Natural killer cell (primary cell): ENCODE results near the gene BPIFA1. TPM values are rescaled to one million over a fixed set of nuclear protein-coding genes. Genes with fewer than 3 reads are reported as not detected.

Experiments used
- ATAC-seq, 3 donors: fragments of 150-1000 bp in 2 of 3; fragments of 200-7000 bp in 1 of 3; cut with Tn5 transposase; 1 replicate in 1 of 3; 2 replicates in 2 of 3; pipeline ENCODE4 v1.10.0; 2021; ENCODE audit warnings: mild to moderate bottlenecking in 2 of 3, moderate library complexity in 2 of 3
- DNase-seq, 2 donors: peaks; one replicate each; pipeline versions ENCODE4 v3.0.0 to v3.0.0-alpha.2; 2013 to 2021; ENCODE audit warnings: mixed read lengths in 1 of 2
- H3K27ac ChIP-seq: one replicate; pipeline ENCODE4 v1.5.1; 2013; ENCODE audit warnings: mild to moderate bottlenecking, low read length
- H3K27me3 ChIP-seq: one replicate; pipeline ENCODE4 v1.6.1; 2013; ENCODE audit warnings: low read length; ENCODE audit not compliant: control insufficient read depth, insufficient read depth
- H3K36me3 ChIP-seq: one replicate; pipeline ENCODE4 v1.6.1; 2013; ENCODE audit warnings: low read length; ENCODE audit not compliant: control insufficient read depth, insufficient read depth
- H3K4me1 ChIP-seq: one replicate; pipeline ENCODE4 v1.6.1; 2013; ENCODE audit warnings: low read length; ENCODE audit not compliant: control insufficient read depth, insufficient read depth
- H3K4me3 ChIP-seq: one replicate; pipeline ENCODE4 v1.5.1; 2013; ENCODE audit warnings: low read length
- H3K9me3 ChIP-seq: one replicate; pipeline ENCODE4 v1.6.1; 2013; ENCODE audit warnings: low read length; ENCODE audit not compliant: control insufficient read depth, insufficient read depth
- H3K27ac Mint-ChIP-seq, 2 donors: one replicate each; pipeline ENCODE4 v1.8.0; 2022; ENCODE audit warnings: mild to moderate bottlenecking in 2 of 2, mixed read lengths in 2 of 2, moderate library complexity in 1 of 2
- H3K27me3 Mint-ChIP-seq, 2 donors: one replicate each; pipeline ENCODE4 v1.8.0; 2022; ENCODE audit warnings: low read depth in 2 of 2, mixed read lengths in 2 of 2
- H3K36me3 Mint-ChIP-seq: one replicate; pipeline ENCODE4 v1.8.0; 2022; ENCODE audit warnings: mixed read lengths
- H3K4me1 Mint-ChIP-seq, 2 donors: one replicate each; pipeline ENCODE4 v1.8.0; 2022; ENCODE audit warnings: mixed read lengths in 2 of 2
- H3K4me3 Mint-ChIP-seq: one replicate; pipeline ENCODE4 v1.8.0; 2022; ENCODE audit warnings: mild to moderate bottlenecking, moderate library complexity, mixed read lengths
- H3K9me3 Mint-ChIP-seq, 2 donors: one replicate each; pipeline ENCODE4 v1.8.0; 2022; ENCODE audit warnings: mixed read lengths in 2 of 2
- CTCF ChIP-seq: fragments of 200-600 bp; IDR thresholded peaks from one replicate; pipeline ENCODE4 v1.8.0; 2022; ENCODE audit warnings: antibody characterized with exemption
- WGBS: methylation state at CpG from one replicate; pipeline ENCODE4 v1.1.7; 2013; ENCODE audit warnings: missing lambda C conversion rate; ENCODE audit not compliant: insufficient coverage; 5-methylcytosine and 5-hydroxymethylcytosine counted together
- intact Hi-C: fragments of 100-400 bp; cut with micrococcal nuclease; formaldehyde crosslinking; loops from one replicate; pipeline ENCODE4 v1.14.2; 2022
- total RNA-seq, 4 donors: library from RNA; stranded (reverse); fragments of 120-200 nt in 1 of 4; gene quantifications; one replicate each; pipeline versions ENCODE4 v1.2.3 to v1.2.4, GENCODE V29; 2013 to 2022

BPIFA1 gene
- total RNA-seq, 3 donors from 2014 or later (not counting 1 experiment from before 2014, with no cell fraction given) = not detected

- Histone ChIP-seq H3K4me3 (no peak overlapping the region), H3K27ac (no peak overlapping the region), H3K36me3 (no peaks in the 10 kb centered on the region), H3K9me3 (no peaks in the 10 kb centered on the region), H3K4me1 (no peaks in the 10 kb centered on the region), H3K27me3 (no peaks in the 10 kb centered on the region)
- DNase-seq (no peak), ATAC-seq (no peak)
- WGBS = 85% methylated on average over 3 of the region's 3 CpGs
- H3K27ac Mint-ChIP-seq = no peak overlapping the region
- no peak for TF ChIP-seq CTCF
- H3K36me3 Mint-ChIP-seq = no peaks in the 10 kb centered on the region
- no peaks in the 10 kb centered on the region for H3K9me3 Mint-ChIP-seq
- H3K27me3 Mint-ChIP-seq = peaks cover 0 to 9% of the 10 kb centered on the region in 2 donors
- intact Hi-C loops = no loop called here
- no peaks in the 10 kb centered on the region for H3K4me1 Mint-ChIP-seq
- no peak overlapping the region for H3K4me3 Mint-ChIP-seq
These were observed 10.3 kb downstream of the BPIFA1 start for GRCh38 chr20:33246077-33246476.

- H3K27me3 ChIP-seq = no peaks in the 10 kb centered on the region
- H3K27ac Mint-ChIP-seq = no peak overlapping the region
- no peaks in the 10 kb centered on the region for H3K36me3 ChIP-seq
- intact Hi-C loops = no loop called here
- peaks cover 5% of the 10 kb centered on the region in 2 donors for H3K27me3 Mint-ChIP-seq
- H3K36me3 Mint-ChIP-seq = no peaks in the 10 kb centered on the region
- H3K9me3 ChIP-seq = no peaks in the 10 kb centered on the region
- no peak for DNase-seq
- no peaks in the 10 kb centered on the region for H3K4me1 Mint-ChIP-seq
- no peak for TF ChIP-seq CTCF
- H3K4me3 Mint-ChIP-seq = no peak overlapping the region
- H3K4me1 ChIP-seq = no peaks in the 10 kb centered on the region
- ATAC-seq = no peak
- no peak overlapping the region for H3K4me3 ChIP-seq
- no peak overlapping the region for H3K27ac ChIP-seq
- no peaks in the 10 kb centered on the region for H3K9me3 Mint-ChIP-seq
- 87% methylated on average over 1 of the region's 1 CpG for WGBS
These were observed 13.7 kb downstream of the BPIFA1 start for GRCh38 chr20:33249456-33249855.

GRCh38 chr20:33250666-33251065, 14.9 kb downstream of the BPIFA1 start:
- H3K27me3 Mint-ChIP-seq = peaks cover 7 to 15% of the 10 kb centered on the region in 2 donors
- H3K27ac Mint-ChIP-seq = no peak overlapping the region
- TF ChIP-seq CTCF = no peak
- H3K36me3 Mint-ChIP-seq = no peaks in the 10 kb centered on the region
- no peaks in the 10 kb centered on the region for H3K9me3 ChIP-seq
- H3K4me3 ChIP-seq = no peak overlapping the region
- DNase-seq = no peak
- WGBS = 82% methylated on average over 2 of the region's 2 CpGs
- H3K27me3 ChIP-seq = no peaks in the 10 kb centered on the region
- intact Hi-C loops = no loop called here
- no peaks in the 10 kb centered on the region for H3K4me1 ChIP-seq
- no peaks in the 10 kb centered on the region for H3K36me3 ChIP-seq
- no peaks in the 10 kb centered on the region for H3K9me3 Mint-ChIP-seq
- H3K4me1 Mint-ChIP-seq = no peaks in the 10 kb centered on the region
- no peak overlapping the region for H3K27ac ChIP-seq
- no peak for ATAC-seq
- no peak overlapping the region for H3K4me3 Mint-ChIP-seq

- no peak overlapping the region for H3K27ac ChIP-seq
- no peaks in the 10 kb centered on the region for H3K4me1 Mint-ChIP-seq
- H3K4me3 ChIP-seq = no peak overlapping the region
- no peaks in the 10 kb centered on the region for H3K9me3 Mint-ChIP-seq
- no peaks in the 10 kb centered on the region for H3K27me3 ChIP-seq
- no peaks in the 10 kb centered on the region for H3K36me3 ChIP-seq
- H3K27ac Mint-ChIP-seq = no peak overlapping the region
- no peak overlapping the region for H3K4me3 Mint-ChIP-seq
- no peaks in the 10 kb centered on the region for H3K36me3 Mint-ChIP-seq
- no peaks in the 10 kb centered on the region for H3K9me3 ChIP-seq
- DNase-seq = no peak
- WGBS = 88% methylated on average over 3 of the region's 3 CpGs
- TF ChIP-seq CTCF = no peak
- H3K4me1 ChIP-seq = no peaks in the 10 kb centered on the region
- intact Hi-C loops = no loop called here
- H3K27me3 Mint-ChIP-seq = peaks cover 7 to 23% of the 10 kb centered on the region in 2 donors
- no peak for ATAC-seq
These were observed 15.7 kb downstream of the BPIFA1 start for GRCh38 chr20:33251496-33251895.
